K562 (cell line): ENCODE data around the gene KCNK18.

Experiments used
- ATF7 ChIP-seq: fragments of 450-650 bp; IDR thresholded peaks from 2 replicates; pipeline ENCODE4 v1.7.1; 2014; ENCODE audit warnings: mild to moderate bottlenecking, moderate library complexity
- CTCF ChIP-seq, 3 experiments: IDR thresholded peaks in 2 of 3; conservative IDR thresholded peaks in 1 of 3; 2 replicates each; pipeline ENCODE4 v1.5.1; 2011 to 2012; ENCODE audit warnings: low read length in 3 of 3, mild to moderate bottlenecking in 3 of 3, control low read depth in 2 of 3, improper control_type of control experiment in 1 of 3, inconsistent platforms in 1 of 3, low read depth in 1 of 3, mixed read lengths in 1 of 3, moderate library complexity in 1 of 3; ENCODE audit not compliant: insufficient read depth in 2 of 3
- EP300 ChIP-seq: IDR thresholded peaks from 2 replicates; pipeline ENCODE4 v1.6.1; 2012; ENCODE audit warnings: low read length, improper control_type of control experiment
- MLX ChIP-seq, 2 experiments: fragments of 450-650 bp in 1 of 2; sonication (generic) in 1 of 2; formaldehyde crosslinking; conservative IDR thresholded peaks; 2 replicates each; pipeline versions ENCODE4 v1.4.0 to v1.8.1; 2020 to 2022; ENCODE audit warnings: mild to moderate bottlenecking in 1 of 2, missing genetic modification reagents in 1 of 2
- NFIX ChIP-seq: fragments of 250-450 bp; sonication (Bioruptor Pico); IDR thresholded peaks from 2 replicates; pipeline ENCODE4 v1.4.0; 2020; ENCODE audit warnings: low read depth, mild to moderate bottlenecking, moderate library complexity
- SMAD3 ChIP-seq: fragments of 450-650 bp; formaldehyde crosslinking; conservative IDR thresholded peaks from 2 replicates; pipeline ENCODE4 v1.4.0; 2020; ENCODE audit warnings: mild to moderate bottlenecking
- SP1 ChIP-seq: sonication (generic); formaldehyde crosslinking; IDR thresholded peaks from 2 replicates; pipeline ENCODE4 v1.8.1; 2022; ENCODE audit warnings: mild to moderate bottlenecking, missing genetic modification reagents
- ZNF764 ChIP-seq: fragments of 250-450 bp; sonication (Bioruptor Pico); IDR thresholded peaks from 2 replicates; pipeline ENCODE4 v1.4.0; 2020; ENCODE audit warnings: low read depth, mild to moderate bottlenecking, moderate library complexity

GRCh38 chr10:117254338-117254737 lies 57.0 kb downstream of the KCNK18 start:
- TF ChIP-seq SMAD3 (CRISPR knock-in tag): no peak
- TF ChIP-seq MLX (CRISPR knock-in tag; conservative IDR thresholded peaks at IDR 0.05): no peak
- TF ChIP-seq ZNF764 (CRISPR knock-in tag): no peak
- TF ChIP-seq CTCF (IDR thresholded peaks at IDR 0.05 in 2 of 3, conservative IDR thresholded peaks at IDR 0.05 in 1 of 3; ENCODE audit: insufficient read depth in 2 of 3, low read depth in 1 of 3, low read length in 3 of 3): no peak
- no peak for TF ChIP-seq SP1 (CRISPR knock-in tag)
- no peak for TF ChIP-seq NFIX (CRISPR knock-in tag)
- no peak for TF ChIP-seq ATF7
- no peak for TF ChIP-seq EP300
